Stimulated activated CD8-positive, alpha-beta memory T cell treated with anti-CD3 and anti-CD28 coated beads, Interleukin-7, amount 100 ng/mL, for 24 hours (primary cell): ENCODE results near the gene AZIN2.
"Not testable (repeated sequence)": the region's sequence is repeated elsewhere in the genome, so short reads cannot be mapped to it uniquely, and the experiment has no call there.

ENCODE experiments used
- DNase-seq: peaks from one replicate; pipeline ENCODE4 v3.0.0-alpha.2; 2020; ENCODE audit warnings: low read depth

The AZIN2 gene

DNA sequence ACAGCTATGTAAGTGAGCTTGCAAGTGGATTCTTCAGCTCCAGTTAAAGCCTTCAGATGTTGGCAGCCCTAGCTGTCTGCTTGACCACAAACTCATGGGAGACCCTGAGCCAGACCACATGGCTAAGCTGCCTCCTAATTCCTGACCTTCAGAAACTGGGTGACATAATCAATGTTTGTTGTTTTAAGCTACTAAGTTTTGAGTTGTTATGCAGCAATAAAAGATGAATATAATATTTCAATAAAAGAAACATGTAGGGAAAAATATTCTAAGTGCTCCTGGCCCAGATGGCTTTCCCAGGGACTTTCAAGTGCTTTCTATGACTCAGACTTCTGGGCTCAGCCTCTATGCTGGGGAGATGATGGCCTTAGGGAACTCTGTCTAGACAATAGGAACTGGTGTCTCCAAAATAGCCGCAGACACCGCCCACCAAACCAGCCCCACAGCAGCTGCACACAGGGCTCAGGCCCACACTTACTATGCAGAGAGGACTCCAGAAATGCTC is 20.3 kb upstream of the AZIN2 start:
- no peak for DNase-seq

DNA sequence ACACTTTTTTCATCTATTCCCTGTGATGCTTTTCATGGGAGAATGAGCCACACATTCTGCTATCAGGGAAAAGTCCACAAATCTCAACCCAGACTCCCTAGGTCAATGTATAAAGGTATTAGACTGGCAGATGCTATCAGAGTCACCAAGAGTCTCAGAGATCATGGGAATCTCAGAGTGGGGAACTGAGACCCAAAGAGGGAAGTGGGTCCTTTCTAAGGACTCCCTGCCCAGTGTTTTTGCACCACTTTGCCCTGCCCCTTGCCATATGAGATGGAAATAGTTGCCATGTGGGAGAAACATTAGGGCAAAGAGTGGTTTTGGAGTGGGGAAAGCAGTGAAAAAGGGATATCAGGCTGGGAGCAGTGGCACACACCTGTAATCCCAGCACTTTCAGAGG is 19.1 kb upstream of the AZIN2 start:
- no peak for DNase-seq

DNA sequence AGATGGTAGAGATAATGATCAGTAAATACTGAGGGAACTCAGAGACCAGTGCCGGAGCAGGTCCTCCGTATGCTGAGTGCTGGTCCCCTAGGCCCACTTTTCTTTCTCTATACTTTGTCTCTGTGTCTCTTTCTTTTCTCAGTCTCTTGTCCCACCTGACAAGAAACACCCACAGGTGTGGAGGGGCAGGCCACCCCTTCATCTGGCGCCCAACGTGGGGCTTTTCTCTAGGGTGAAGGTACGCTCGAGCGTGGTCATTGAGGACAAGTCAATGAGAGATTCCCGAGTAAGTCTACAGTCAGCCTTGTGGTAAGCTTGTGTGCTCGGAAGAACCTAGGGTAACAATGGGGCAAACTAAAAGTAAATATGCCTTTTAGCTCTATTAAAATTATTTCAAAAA is 16.7 kb upstream of the AZIN2 start:
- DNase-seq = not testable (repeated sequence)

DNA sequence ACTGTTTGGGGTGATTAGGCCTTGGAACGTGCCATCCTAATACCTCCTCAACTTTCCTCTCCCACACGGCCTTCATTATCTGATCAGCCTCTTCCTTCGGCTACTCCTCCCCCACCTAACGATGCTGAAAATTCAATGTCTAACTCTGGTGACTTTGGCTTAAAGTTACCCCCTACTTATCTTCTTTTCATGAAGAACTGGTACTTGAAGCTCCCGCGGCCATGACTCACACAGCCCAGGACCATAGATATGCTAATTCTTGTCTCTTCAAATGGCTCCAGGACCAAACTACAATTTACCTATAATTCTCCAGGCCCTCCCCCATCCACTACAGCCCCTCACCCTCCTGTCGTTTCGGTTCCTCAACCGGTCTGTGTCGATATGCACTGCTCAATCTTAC is 15.7 kb upstream of the AZIN2 start:
- no peak for DNase-seq

DNA sequence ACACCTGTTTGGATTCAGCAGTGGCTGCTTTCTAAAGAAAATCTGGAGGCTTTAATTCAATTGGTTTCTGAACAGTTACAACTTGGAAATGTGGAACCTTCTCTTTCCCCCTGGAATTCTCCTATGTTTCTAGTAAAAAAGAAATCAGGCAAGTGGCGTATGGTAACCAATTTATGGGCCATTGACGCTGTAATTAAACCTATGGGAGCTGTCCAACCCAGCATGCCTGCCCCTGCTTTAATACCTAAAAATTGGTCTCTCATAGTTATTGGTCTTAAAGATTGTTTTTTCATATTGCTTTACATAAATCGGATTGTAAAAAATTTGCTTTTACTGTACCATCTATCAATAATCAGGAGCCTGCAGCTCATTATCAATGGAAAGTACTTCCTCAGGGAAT is 14.5 kb upstream of the AZIN2 start:
- DNase-seq = not testable (repeated sequence)

DNA sequence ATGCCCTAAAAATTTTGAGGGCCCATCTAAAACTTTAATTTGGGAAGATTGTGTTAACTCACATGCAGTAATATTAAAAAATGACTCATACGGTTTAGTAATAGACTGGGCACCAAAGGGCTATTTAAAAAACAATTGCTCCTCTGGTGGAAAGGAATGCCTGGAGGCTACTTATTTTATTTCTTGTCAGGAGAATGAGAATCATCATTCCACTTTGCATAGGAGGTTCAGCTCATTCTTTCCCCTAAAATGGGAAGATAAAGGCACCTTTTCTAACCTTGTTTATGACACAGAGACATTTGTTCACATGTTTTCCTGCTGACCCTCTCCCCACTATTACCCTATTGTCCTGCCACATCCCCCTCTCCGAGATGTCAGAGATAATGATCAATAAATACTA is 12.8 kb upstream of the AZIN2 start:
- DNase-seq = not testable (repeated sequence)

DNA sequence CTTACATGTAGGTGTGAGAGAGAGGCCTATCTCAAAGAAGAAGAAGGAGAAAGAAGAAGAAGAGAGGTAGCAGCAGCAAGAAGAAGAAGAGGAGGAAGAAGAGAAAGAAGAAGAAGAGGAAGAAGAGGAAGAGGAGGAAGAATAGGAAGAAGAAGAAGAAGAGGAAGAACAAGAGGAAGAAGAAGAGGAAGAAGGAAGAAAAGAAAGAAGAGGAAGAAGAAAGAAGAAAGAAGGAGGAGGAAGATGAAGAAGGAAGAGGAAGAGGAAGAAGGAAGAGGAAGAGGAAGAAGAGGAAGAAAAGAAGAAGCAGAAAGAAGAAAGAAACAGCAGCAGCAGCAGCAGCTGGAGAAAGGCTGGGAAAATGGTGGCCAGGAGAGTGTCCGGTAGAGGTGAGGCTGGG is 10.3 kb upstream of the AZIN2 start:
- no peak for DNase-seq

DNA sequence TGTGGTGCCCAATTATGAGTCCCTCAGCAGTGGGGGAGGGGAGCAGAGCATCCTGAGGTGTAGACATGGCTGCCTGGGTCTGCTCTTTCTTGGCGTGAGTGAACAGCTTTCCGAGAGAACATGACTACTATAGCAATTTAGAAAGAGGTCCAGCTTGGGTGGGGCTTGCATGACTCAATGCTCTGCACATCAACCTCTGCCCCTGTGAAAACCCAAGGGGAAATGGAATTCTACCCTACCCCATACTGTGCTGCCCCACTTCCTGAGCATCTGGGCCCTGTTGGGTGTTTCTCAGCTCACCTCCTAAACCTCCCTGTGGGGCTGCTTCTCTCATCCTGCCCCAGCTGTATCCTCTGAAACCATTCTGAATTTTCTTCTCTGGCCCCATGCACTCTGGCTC is 8.2 kb upstream of the AZIN2 start:
- DNase-seq = no peak

DNA sequence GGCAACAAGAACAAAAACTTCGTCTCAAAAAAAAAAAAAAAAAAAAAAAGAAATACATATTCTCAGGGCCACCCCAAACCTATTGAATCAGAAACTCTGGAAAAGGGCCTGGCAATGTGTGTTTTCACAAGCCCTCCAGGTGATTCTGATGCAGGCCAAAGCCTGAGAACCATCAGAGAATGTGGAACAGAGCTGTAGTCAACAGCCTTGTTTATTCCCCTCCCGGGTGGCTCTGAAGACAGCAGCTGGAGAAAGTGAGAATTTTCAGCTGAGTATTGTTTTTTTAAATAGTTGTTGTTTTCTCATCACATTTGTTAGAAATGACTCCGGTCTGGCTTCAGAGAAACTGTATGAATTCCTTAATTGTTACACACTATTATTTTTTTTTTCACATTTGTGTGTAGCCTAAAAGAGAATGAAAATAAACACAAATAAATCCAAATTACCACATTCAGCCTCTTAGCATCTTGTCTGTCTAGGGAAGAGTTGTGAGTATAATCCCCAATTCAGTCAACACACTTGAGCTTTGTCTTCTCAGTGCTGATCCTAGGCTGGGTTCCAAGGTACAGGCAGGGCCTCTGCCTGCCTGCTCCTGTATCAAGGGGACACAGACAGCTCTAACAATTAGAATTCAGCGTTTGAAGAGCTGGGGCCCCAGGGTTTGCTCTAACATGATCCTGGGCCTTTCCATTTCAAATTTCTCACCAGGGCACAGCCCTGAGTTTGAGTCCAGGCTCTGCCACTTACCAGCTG is 6.6 kb upstream of the AZIN2 start:
- DNase-seq = no peak

DNA sequence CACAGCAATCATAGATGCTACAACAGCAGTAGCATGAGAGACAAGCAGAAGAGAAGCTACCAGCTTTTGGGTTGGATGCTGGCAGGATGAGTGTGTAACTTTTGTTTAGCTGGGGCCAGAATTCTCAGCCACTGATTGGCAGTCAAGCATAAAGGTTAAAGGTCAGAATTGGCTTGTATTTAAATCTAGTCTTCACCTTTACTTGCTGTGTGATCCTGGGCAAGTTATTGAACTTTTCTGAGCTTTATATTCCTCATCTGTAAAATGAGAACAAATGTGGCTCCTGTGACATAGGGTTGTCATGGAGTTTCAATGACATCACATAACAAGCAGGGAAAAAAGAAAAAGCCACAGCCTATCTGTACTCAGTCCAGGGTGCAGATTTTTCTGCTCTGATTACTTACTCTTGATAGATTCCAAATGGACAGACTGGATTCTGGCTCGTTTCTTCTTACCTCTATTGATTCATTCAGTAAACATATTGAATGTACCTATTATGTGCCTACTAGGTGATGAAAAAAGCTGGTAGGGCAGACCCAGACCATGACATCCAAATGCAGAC is 2.8 kb upstream of the AZIN2 start:
- no peak for DNase-seq

DNA sequence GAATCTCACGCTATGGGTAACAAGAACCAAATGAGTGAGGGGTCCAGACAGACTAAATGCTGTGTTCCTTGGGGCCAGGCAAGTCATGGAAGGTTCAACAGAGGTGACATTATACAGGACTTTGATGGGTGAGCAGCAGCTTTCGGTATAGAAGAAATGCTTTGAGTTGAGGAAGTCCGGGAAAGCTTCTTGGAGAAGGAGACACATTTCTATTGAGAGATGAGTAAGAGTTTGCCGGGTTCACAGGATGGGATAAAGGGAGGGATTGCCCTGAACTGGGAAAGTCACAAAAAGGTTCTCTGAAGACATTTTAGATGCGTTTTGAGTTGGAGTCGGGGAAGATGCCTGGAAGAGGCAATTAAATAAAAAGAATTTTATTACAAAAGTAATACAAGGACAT is 580 bp upstream of the AZIN2 start:
- DNase-seq = no peak

DNA sequence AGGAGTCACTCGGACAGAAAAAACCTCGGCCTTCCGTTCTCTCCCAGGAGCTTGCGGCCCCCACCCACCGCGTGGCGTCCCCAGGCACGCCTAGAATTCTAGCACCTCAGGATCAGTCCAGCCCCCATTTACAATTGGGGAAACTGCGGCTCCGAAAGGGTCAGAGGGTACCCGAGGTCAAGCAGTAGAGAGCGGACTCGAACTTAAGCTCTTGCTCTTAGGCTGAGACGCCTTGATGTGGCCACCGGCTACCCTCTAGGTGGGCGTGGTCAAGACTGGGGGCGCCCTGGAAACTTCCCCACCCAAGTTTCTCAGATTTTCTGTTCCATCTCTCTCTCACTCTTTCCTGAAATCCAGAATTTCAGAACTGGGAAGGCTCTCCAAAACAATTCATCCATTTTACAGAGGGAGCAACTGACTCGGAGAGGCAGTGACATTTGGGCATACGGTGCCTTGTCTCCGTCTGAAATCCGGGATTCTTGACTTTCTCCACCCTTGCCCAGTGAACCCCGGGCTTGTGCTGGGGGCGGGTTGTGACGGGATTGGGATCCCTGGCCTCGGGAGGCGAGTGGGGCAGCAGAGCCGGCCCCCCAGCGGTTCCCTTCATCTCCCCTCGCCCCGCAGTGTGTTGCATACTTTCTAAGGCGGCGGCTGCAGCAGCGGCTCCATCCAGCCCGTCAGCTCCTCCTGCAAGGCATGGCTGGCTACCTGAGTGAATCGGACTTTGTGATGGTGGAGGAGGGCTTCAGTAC is 777 bp downstream of the AZIN2 start:
- no peak for DNase-seq

DNA sequence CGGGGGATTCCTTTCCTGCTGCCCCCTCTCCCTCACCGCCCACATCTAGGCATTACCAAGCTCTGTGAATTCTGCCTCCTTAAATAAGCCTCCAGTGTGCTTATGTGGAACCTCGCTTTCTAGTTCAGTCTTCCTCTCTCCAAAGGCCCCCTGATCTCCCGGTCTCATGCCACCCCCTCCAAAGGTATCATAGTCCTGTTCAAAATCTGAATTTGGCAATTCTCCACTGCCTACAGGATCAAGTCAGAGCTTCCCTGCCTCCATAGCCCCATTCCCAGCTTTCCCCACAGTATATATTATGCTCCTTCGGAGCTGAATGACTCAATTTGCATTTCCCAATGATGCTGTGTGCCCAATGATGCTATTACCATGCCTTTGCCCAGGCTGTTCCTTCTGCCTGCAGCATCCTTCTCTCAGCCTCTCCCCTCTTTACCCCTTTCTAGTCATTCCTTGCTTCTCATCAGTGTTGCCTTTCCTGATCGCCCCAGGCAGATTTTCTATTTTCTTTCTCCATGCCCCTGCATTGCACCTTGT is 1.7 kb downstream of the AZIN2 start:
- DNase-seq = no peak

DNA sequence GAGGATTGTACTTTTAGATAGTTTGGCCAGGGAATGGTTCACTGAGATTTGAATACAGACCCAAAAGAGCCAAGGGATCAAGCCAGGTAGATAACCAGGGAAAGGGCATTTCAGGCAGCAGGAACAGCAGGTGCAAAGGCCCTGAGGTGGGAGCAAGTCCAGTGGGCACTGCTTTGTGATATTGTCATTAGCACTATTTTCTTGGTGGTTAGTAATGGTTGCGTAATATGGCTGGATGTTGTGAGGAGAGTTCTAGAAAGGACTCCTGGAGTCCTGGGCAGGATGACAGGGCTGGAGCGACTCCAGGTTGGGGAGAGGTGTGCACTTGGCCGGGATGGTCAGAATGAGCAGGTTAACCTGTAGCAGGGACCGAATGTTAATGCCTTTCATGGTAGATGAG is 4.4 kb downstream of the AZIN2 start:
- no peak for DNase-seq

DNA sequence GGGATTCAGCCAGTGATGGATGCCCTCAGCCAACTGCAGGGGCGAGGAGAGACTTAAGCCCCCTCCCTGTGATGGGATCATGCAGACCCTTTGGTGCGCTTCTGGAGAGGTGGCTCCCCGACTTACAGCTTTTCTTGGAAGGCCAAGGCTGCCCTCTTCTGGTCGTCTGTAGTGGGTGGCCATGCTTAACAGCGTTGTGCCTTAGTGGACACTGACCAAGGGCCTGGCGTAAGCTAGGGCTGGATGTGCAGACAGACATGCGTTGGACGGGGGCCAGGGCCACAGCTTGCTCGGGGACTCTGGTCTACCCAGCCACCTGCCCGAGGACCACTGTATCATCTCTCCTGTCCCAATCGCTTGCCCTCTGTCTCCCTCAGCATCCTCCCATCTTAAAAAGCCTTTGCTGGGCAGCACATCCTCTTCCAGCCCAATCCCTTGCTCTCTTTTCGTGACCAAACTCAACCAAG is 5.5 kb downstream of the AZIN2 start:
- DNase-seq = no peak

DNA sequence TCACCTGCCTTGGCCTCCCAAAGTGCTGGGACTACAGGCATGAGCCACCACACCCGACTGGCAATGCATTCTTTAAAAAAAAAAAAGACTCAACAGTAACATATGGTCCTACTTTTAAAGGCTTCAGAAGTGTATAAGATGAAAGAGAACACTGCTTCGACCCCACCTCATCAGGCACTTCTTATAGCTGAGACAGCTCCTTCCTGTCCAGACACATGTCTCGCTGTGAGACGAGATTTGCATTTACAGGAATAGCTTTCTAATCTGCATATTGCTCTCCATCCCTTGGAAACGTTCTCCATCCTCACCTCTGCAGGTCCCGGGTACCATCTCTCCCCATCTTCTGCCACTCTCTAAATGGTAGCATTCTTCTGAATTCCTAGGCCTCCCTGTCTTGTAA is 6.7 kb downstream of the AZIN2 start:
- DNase-seq = no peak

DNA sequence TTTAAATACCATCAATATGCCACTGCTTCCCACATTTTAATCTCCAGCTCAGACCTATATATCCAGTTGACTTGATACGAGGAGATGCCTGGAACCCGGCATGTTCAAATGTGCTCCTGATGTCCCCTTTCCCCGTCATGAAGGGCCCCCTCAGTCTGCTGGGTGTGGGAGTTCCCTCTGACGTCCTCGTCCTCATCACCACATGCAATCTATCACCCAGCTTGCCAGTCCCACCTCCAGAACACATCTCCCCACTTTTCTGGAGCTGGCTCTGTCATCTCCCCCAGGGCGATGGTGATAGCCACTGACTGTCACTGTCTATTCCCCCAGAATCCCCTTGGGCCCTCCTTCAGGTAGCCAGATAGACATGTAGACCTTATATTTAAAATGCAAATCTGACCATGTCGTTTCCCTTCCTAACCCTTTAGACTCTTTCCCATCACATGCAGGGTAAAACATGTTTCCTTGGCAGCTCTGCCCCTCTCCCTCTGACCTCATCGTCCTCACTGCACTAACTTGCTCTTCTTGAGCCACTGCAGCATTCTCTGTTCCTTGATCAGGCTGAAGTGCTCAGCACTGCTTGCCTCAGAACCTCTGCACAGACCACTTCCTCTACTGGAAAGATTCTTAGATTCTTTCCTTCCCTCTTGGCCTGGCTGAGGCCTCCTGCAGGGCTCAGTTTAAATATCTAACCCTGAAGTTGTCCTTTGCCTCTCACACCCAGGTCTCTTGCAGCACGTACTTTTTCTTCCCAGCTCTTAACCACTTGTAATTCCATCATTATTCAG is 7.4 kb downstream of the AZIN2 start:
- no peak for DNase-seq

DNA sequence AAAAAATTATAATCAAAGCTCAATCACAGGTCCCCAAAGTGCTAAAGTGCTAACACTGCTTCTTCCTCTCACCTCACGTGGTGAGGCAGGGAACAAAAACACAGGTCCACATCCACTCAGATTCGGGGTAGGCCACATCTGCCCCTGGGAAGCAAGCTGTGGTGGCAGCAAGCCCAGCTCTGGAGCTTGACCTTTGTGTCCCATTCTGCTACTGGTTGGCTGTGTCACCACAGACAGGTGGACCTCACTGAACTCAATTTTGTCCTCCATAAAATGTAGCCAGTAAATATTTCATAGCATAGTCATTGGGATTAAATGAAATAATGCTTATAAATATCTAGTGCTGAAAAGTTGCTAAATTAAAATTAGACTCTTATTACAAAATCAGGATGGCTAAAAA is 8.5 kb downstream of the AZIN2 start:
- DNase-seq = no peak

DNA sequence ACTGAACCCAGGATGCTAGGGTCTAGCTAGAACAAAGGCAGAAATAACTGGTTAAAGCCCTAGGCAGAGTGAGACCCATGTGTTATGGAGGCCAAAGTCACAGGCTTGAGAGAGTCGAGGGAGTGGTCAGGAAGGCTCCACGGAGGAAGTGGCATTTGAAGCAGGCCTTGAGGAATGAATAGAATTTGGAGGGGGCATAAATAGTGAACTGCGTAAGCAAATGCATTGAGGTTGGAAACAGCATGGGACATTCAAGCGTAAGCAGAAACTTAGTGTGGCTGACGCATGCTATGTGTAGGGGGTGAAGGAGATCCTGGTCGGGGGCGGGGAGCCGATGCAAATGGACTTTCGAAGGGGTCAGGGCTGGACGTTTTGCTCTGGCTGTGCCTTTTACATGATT is 11.5 kb downstream of the AZIN2 start:
- DNase-seq = no peak

DNA sequence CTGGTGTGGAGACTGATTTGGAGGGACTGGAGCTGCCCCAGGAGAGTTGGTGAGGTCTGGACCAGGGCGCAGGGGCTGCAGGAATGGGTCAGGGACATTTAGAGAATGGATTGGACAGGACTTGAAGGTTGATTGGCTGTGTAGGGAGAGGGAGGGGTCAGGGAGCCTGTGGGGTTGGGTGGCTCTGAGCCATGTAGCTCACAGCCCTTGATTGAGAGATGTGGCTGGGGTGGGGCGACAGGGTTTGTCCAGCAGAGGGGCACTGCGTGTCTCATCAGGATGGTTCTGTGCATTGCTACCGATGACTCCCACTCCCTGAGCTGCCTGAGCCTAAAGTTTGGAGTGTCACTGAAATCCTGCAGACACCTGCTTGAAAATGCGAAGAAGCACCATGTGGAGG is 12.1 kb downstream of the AZIN2 start:
- no peak for DNase-seq

DNA sequence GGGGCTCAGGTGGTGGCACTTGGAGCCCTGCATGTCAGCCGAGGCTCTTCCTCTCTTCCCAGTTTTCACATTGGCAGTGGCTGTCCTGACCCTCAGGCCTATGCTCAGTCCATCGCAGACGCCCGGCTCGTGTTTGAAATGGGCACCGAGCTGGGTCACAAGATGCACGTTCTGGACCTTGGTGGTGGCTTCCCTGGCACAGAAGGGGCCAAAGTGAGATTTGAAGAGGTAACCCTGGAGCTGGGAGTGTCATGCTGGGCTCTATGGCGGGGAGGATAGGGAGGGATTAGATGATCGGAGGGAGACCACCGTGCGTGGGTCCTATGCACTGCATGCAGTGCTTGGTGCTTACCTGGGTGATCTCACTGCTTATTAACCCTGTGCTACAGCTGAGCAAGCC is 13.5 kb downstream of the AZIN2 start:
- no peak for DNase-seq

DNA sequence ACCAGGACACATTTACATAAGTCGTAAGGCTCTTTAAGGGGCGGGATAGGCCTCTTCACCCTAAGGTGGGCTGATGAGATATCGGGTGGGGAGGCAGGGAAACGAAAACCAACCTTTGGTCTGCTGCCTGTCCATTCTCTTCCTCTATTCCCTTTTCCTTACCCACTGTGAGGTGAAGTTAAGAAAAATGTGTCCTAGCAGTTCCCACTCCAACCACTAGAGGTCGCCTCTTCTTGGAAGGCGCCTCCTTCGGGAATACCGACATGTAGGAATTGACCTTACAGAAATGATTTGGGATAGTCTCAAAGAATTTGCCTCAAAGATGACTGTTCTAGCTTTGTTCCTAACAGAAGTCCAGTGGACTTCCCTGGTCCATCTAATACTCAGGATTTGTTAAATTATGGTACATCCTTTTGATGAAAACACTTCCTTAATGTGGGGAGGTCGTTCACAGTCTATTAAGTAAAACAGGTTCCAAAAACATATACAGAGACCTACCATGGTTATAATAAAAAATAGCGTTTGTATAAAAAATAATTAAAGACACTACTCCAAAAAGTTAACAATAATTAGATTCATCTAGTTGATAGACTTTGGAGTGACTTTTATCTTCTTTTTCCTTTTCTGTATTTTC is 14.1 kb downstream of the AZIN2 start:
- no peak for DNase-seq
